K562 (cell line): Measurements from ENCODE around the gene ARID3A. TPM values are rescaled to one million over a fixed set of nuclear protein-coding genes. Genes with fewer than 3 reads are reported as not detected.

Experiments used
- E2F3 ChIP-seq: fragments of 250-450 bp; sonication (Bioruptor Pico); IDR thresholded peaks from 2 replicates; pipeline ENCODE4 v1.4.0; 2020; ENCODE audit warnings: mild to moderate bottlenecking
- EGR1 ChIP-seq: fragments of 450-650 bp; conservative IDR thresholded peaks from 2 replicates; pipeline ENCODE4 v1.6.1; 2017; ENCODE audit warnings: mild to moderate bottlenecking
- ETS2 ChIP-seq: IDR thresholded peaks from 2 replicates; pipeline ENCODE4 v1.6.1; 2016; ENCODE audit warnings: borderline replicate concordance, missing genetic modification characterization, mild to moderate bottlenecking, moderate library complexity, missing compliant biosample characterization; ENCODE audit not compliant: poor library complexity, severe bottlenecking
- ETV6 ChIP-seq, 3 experiments: fragments of 150-350 bp in 1 of 3; sonication (generic) in 1 of 3; formaldehyde crosslinking in 1 of 3; IDR thresholded peaks; 2 replicates each; pipeline versions ENCODE4 v1.6.1 to v1.8.0; 2014 to 2022; ENCODE audit warnings: borderline replicate concordance in 2 of 3, low read depth in 2 of 3, antibody characterized with exemption in 1 of 3, low read length in 1 of 3, mild to moderate bottlenecking in 1 of 3, missing genetic modification reagents in 1 of 3
- L3MBTL2 ChIP-seq: fragments of 450-650 bp; IDR thresholded peaks from 2 replicates; pipeline ENCODE4 v1.6.1; 2016; ENCODE audit warnings: mild to moderate bottlenecking, moderate library complexity
- MCM2 ChIP-seq: fragments of 450-650 bp; IDR thresholded peaks from 2 replicates; pipeline ENCODE4 v1.6.1; 2017; ENCODE audit warnings: low read depth, mild to moderate bottlenecking
- MYNN ChIP-seq, 2 experiments: sonication (generic); formaldehyde crosslinking in 1 of 2; IDR thresholded peaks; 2 replicates each; pipeline versions ENCODE4 v1.5.0 to v1.6.1; 2016 to 2020; ENCODE audit warnings: antibody characterized with exemption in 1 of 2, missing genetic modification reagents in 1 of 2
- PCBP1 ChIP-seq: fragments of 200-400 bp; formaldehyde crosslinking; IDR thresholded peaks from 2 replicates; pipeline ENCODE4 v1.6.1; 2018; ENCODE audit warnings: mild to moderate bottlenecking, low read depth, low read length; ENCODE audit not compliant: poor library complexity, severe bottlenecking
- PHB2 ChIP-seq: fragments of 450-650 bp; IDR thresholded peaks from 2 replicates; pipeline ENCODE4 v1.6.1; 2017; ENCODE audit warnings: low read depth
- POLR2B ChIP-seq: fragments of 450-650 bp; IDR thresholded peaks from 2 replicates; pipeline ENCODE4 v1.6.1; 2018; ENCODE audit warnings: low read depth; ENCODE audit not compliant: partially characterized antibody
- PTTG1 ChIP-seq: fragments of 450-650 bp; IDR thresholded peaks from 2 replicates; pipeline ENCODE4 v1.6.1; 2016; ENCODE audit warnings: low read depth, mild to moderate bottlenecking, missing genetic modification characterization, missing compliant biosample characterization
- RBFOX2 ChIP-seq: fragments of 200-400 bp; formaldehyde crosslinking; IDR thresholded peaks from 2 replicates; pipeline ENCODE4 v1.6.1; 2017; ENCODE audit warnings: low read depth, mild to moderate bottlenecking, low read length, moderate library complexity
- RBM15 ChIP-seq: fragments of 200-400 bp; formaldehyde crosslinking; IDR thresholded peaks from 2 replicates; pipeline ENCODE4 v1.6.1; 2018; ENCODE audit warnings: mild to moderate bottlenecking, low read length, moderate library complexity; ENCODE audit not compliant: insufficient read depth
- RBM22 ChIP-seq: fragments of 200-400 bp; formaldehyde crosslinking; IDR thresholded peaks from 2 replicates; pipeline ENCODE4 v1.6.1; 2018; ENCODE audit warnings: low read length, low read depth; ENCODE audit not compliant: poor library complexity, severe bottlenecking
- SMAD4 ChIP-seq: fragments of 250-450 bp; sonication (Bioruptor Pico); conservative IDR thresholded peaks from 2 replicates; pipeline ENCODE4 v1.8.0; 2021; ENCODE audit warnings: inconsistent platforms, mild to moderate bottlenecking, moderate library complexity
- TEAD4 ChIP-seq, 2 experiments: sonication (generic) in 1 of 2; formaldehyde crosslinking in 1 of 2; IDR thresholded peaks; 2 replicates each; pipeline versions ENCODE4 v1.6.1 to v1.8.0; 2012 to 2022; ENCODE audit warnings: borderline replicate concordance in 1 of 2, inconsistent platforms in 1 of 2, low read length in 1 of 2, mild to moderate bottlenecking in 1 of 2, missing genetic modification reagents in 1 of 2
- VEZF1 ChIP-seq: fragments of 200-800 bp; sonication (Bioruptor generic); IDR thresholded peaks from 2 replicates; pipeline ENCODE4 v1.6.1; 2017; ENCODE audit warnings: missing genetic modification characterization, missing compliant biosample characterization
- XRCC3 ChIP-seq: fragments of 450-650 bp; IDR thresholded peaks from 2 replicates; pipeline ENCODE4 v1.6.1; 2017; ENCODE audit warnings: mild to moderate bottlenecking, moderate library complexity
- ZFX ChIP-seq: sonication (generic); formaldehyde crosslinking; IDR thresholded peaks from 2 replicates; pipeline ENCODE4 v1.8.0; 2022; ENCODE audit warnings: mild to moderate bottlenecking, missing genetic modification reagents, moderate library complexity
- ZNF717 ChIP-seq: fragments of 250-450 bp; sonication (Bioruptor Pico); IDR thresholded peaks from 2 replicates; pipeline ENCODE4 v1.5.0; 2021
- polyA plus RNA-seq, 8 experiments: library from polyadenylated mRNA; depleted of rRNA in 4 of 8; stranded (reverse) in 5 of 8; unstranded in 3 of 8; fragments of >200 nt; fragmentation: Nextera tagmentation in 2 of 8; fragmentation: Illumina TruSeq in 1 of 8; extraction: Ambion mirVana in 2 of 8; extraction: Trizol in 1 of 8; gene quantifications; 2 replicates each; pipeline versions ENCODE4 v1.2.1 to v1.2.3, GENCODE V29; 2011 to 2014; ENCODE audit warnings: inconsistent platforms in 1 of 8, missing spikeins in 1 of 8
- total RNA-seq, 7 experiments: library from RNA; depleted of rRNA in 6 of 7; stranded (reverse); fragments of >200 nt in 6 of 7; fragmentation: Illumina TruSeq in 2 of 7; extraction: Trizol in 2 of 7; gene quantifications; 2 replicates each; pipeline versions ENCODE4 v1.2.1 to v1.2.3, GENCODE V29; 2011 to 2021; ENCODE audit warnings: low replicate concordance in 1 of 7
- TF ChIP-seq, protein P1 (sequence below), 2 experiments: fragments of 450-650 bp; conservative IDR thresholded peaks; 2 replicates each; pipeline ENCODE4 v1.6.1; 2017; ENCODE audit warnings: mild to moderate bottlenecking in 2 of 2, moderate library complexity in 2 of 2

ARID3A gene
- total and polyA plus RNA-seq, 9 of the 15 experiments (the other 6 are each of a cell fraction or from before 2014, with no cell fraction given): 1.4 to 118 (median 31.2) TPM

DNA sequence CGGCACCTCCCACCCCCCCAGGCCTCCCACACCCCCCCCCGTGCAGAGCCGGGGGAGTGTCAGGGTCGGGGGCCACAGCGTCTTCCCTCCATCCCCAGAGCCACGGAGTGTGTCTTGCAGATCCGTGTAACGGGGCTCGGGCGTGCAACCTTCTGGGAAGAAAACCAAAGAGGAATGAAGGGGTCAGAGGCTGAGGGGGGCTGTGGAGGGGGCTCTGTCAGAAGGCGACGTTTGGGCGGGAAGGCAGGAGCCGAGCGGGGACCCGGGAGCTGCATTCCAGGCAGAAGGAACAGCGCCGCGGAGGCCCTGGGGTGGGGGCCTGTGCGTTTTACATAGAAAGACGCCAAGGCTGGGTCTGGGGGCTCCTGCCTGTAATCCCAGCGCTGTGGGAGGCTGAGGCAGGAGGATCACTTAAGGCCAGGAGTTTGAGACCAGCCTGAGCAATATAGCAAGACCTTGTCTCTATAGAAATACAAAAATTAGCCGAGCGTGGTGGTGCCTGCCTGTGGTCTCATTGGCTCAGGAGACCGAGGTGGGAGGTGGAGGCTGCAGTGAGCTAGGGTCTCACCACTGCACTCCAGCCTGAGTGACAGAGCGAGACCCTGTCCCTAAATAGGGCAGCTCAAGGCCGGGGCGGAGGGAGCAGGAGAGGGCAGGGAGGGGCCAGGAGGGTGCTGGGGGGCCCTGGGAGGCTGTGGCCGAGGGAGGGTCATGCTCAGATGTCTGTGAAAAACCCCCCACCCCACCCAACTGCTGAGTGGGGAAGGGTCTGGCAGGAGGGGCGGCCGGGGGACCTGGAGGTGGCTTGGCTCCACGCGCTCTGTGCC, 27.8 kb downstream of the ARID3A start (continued):
- TF ChIP-seq L3MBTL2: peak; percentile 34; the same call in 1 of the 2 replicates
- no peak for TF ChIP-seq ZNF717 (CRISPR knock-in tag)
- TF ChIP-seq VEZF1 (CRISPR knock-in tag): peak; percentile 57
- TF ChIP-seq PTTG1 (tag): no peak
- no peak for TF ChIP-seq PHB2
- TF ChIP-seq ETS2 (tag): no peak
- no peak for TF ChIP-seq POLR2B
- 0 out of 2 replicates have a peak, but pooled peaks have one; percentile 12 for TF ChIP-seq TEAD4 (IDR thresholded peaks at IDR 0.05; ENCODE audit: low read length)
- TF ChIP-seq TEAD4 (CRISPR knock-in tag; IDR thresholded peaks at IDR 0.05; ENCODE audit: borderline replicate concordance): no peak
- TF ChIP-seq E2F3 (CRISPR knock-in tag): no peak
- peak; percentile 63 for TF ChIP-seq EGR1
- no peak for TF ChIP-seq RBFOX2
- TF ChIP-seq ETV6 (IDR thresholded peaks at IDR 0.05; ENCODE audit: borderline replicate concordance in 1 of 2, low read depth in 2 of 2, low read length in 1 of 2): no peak
- no peak for TF ChIP-seq ETV6 (CRISPR knock-in tag; IDR thresholded peaks at IDR 0.05; ENCODE audit: borderline replicate concordance)
- TF ChIP-seq, protein P1, sequence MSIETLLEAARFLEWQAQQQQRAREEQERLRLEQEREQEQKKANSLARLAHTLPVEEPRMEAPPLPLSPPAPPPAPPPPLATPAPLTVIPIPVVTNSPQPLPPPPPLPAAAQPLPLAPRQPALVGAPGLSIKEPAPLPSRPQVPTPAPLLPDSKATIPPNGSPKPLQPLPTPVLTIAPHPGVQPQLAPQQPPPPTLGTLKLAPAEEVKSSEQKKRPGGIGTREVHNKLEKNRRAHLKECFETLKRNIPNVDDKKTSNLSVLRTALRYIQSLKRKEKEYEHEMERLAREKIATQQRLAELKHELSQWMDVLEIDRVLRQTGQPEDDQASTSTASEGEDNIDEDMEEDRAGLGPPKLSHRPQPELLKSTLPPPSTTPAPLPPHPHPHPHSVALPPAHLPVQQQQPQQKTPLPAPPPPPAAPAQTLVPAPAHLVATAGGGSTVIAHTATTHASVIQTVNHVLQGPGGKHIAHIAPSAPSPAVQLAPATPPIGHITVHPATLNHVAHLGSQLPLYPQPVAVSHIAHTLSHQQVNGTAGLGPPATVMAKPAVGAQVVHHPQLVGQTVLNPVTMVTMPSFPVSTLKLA (conservative IDR thresholded peaks at IDR 0.05): peak in 1 of 2 experiments; percentile 30; a peak in 1 of 4 replicates
- no peak for TF ChIP-seq XRCC3
- no peak for TF ChIP-seq SMAD4 (CRISPR knock-in tag)
- TF ChIP-seq ZFX: peak; percentile 23; the same call in 1 of the 2 replicates
- no peak for TF ChIP-seq RBM15
- TF ChIP-seq MYNN (IDR thresholded peaks at IDR 0.05): no peak
- TF ChIP-seq MYNN (CRISPR knock-in tag; IDR thresholded peaks at IDR 0.05): no peak
- TF ChIP-seq RBM22: peak; percentile 58
- TF ChIP-seq MCM2: no peak
- TF ChIP-seq PCBP1: peak; percentile 9
